ENCODE measurements around the gene OR2G6.

OR2G6 gene

DNA sequence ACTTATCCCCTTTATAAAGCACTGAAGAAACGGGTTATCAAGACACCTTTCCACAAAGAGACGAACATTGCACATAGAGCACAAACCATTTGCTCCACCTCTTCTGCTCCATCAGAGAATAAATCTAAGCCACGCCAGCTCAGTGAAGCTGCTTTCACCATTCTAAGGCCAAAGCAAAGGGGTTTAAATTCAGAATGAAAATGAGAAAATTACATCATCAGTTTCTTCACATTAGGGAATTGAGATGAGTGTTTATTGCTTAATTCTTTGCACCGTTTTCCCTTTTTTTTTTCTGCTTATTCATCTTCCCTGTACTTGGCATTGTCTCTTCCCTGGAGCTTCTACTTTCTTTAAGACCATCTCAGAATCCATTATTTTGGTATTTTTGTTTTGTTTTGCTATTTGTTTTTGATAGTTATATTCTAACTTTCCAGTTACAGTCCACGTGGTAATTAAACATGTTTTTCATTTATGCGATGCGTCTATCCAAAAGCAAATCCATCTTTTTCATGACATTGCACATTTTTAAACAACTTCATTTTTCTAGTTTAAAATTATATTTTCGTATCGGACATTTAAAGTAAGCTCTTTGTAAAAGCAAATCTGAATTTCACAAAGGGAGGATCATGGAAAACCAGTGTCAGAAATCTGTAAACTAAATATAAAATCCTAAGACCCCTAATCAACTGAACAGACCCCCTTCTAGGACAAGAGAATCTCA, 68.5 kb downstream of the OR2G6 start:
- DNase-seq, result no peak
